ENCODE measurements around the gene MYO15A.

GRCh38 chr17:18195246-18195645 is 86.7 kb downstream of the MYO15A start:
- TF ChIP-seq POLR2A (IDR thresholded peaks at IDR 0.05) (no peak), CTCF (IDR thresholded peaks at IDR 0.05) (no peak), POLR2AphosphoS5 (IDR thresholded peaks at IDR 0.05; ENCODE audit: insufficient read depth in 1 of 2, low read depth in 1 of 2) (no peak)
